ENCODE data around the gene LYST.
"Not testable (repeated sequence)": the region's sequence is repeated elsewhere in the genome, so short reads cannot be mapped to it uniquely, and the experiment has no call there.

LYST gene

GRCh38 chr1:235818632-235819136 is 48.0 kb downstream of the LYST start:
- DNase-seq (ENCODE audit: low spot score) = no peak

GRCh38 chr1:235817101-235817728 is 49.5 kb downstream of the LYST start:
- DNase-seq (ENCODE audit: low spot score) = no peak

- peak; percentile 17 for DNase-seq (ENCODE audit: low spot score)
These were observed 56.9 kb downstream of the LYST start for GRCh38 chr1:235809688-235810397.

GRCh38 chr1:235808223-235808622 is 58.5 kb downstream of the LYST start:
- no peak for DNase-seq (ENCODE audit: low spot score)

GRCh38 chr1:235806123-235806522 is 60.6 kb downstream of the LYST start:
- DNase-seq (ENCODE audit: low spot score) = no peak

- DNase-seq (ENCODE audit: low spot score) = no peak
These were observed 63.9 kb downstream of the LYST start for GRCh38 chr1:235802573-235803346.

- DNase-seq (ENCODE audit: low spot score) = no peak
These were observed 67.4 kb downstream of the LYST start for GRCh38 chr1:235799264-235799663.

- no peak for DNase-seq (ENCODE audit: low spot score)
These were observed 75.1 kb downstream of the LYST start for GRCh38 chr1:235791532-235792060.

- DNase-seq (ENCODE audit: low spot score) = no peak
These were observed 76.6 kb downstream of the LYST start for GRCh38 chr1:235790123-235790522.

- DNase-seq (ENCODE audit: low spot score) = not testable (repeated sequence)
These were observed 80.3 kb downstream of the LYST start for GRCh38 chr1:235786227-235786898.

GRCh38 chr1:235784950-235785349 is 81.8 kb downstream of the LYST start:
- no peak for DNase-seq (ENCODE audit: low spot score)

- peak; percentile 8 for DNase-seq (ENCODE audit: low spot score)
These were observed 83.4 kb downstream of the LYST start for GRCh38 chr1:235783148-235783776.

GRCh38 chr1:235782601-235783000 is 84.1 kb downstream of the LYST start:
- DNase-seq (ENCODE audit: low spot score) = no peak

- no peak for DNase-seq (ENCODE audit: low spot score)
These were observed 84.9 kb downstream of the LYST start for GRCh38 chr1:235781807-235782206.

GRCh38 chr1:235779770-235780169 is 86.9 kb downstream of the LYST start:
- DNase-seq (ENCODE audit: low spot score) = no peak

- no peak for DNase-seq (ENCODE audit: low spot score)
These were observed 90.3 kb downstream of the LYST start for GRCh38 chr1:235776396-235776795.

GRCh38 chr1:235775246-235775860 is 91.4 kb downstream of the LYST start:
- no peak for DNase-seq (ENCODE audit: low spot score)

GRCh38 chr1:235767795-235768194 is 98.9 kb downstream of the LYST start:
- DNase-seq (ENCODE audit: low spot score) = no peak

- DNase-seq (ENCODE audit: low spot score) = no peak
These were observed 99.9 kb downstream of the LYST start for GRCh38 chr1:235766794-235767285.

GRCh38 chr1:235763962-235764361 is 102.7 kb downstream of the LYST start:
- no peak for DNase-seq (ENCODE audit: low spot score)

- no peak for DNase-seq (ENCODE audit: low spot score)
These were observed 107.4 kb downstream of the LYST start for GRCh38 chr1:235759336-235759735.

Measured in hepatic stellate cell (primary cell).